IMR-90 (cell line): ENCODE data around the gene S100Z. TPM values are rescaled to one million over a fixed set of nuclear protein-coding genes. Genes with fewer than 3 reads are reported as not detected.

Experiments used
- ATAC-seq: fragments of 200-7000 bp; cut with Tn5 transposase; 2 replicates; pipeline ENCODE4 v1.9.1; 2020; ENCODE audit warnings: low read depth, mild to moderate bottlenecking, moderate library complexity
- Bru-seq: library from RNA; stranded (reverse); fragments of 400-500 nt; gene quantifications from one replicate; lab custom pipeline; 2021; lab: Mats Ljungman, UMichigan
- BruChase-seq, 2 experiments: library from RNA; stranded (reverse); fragments of 400-500 nt; gene quantifications; one replicate each; lab custom pipeline; 2021; lab: Mats Ljungman, UMichigan
- BruUV-seq: library from RNA; stranded (reverse); fragments of 400-500 nt; replicated peaks from 2 replicates; lab custom pipeline; 2021; lab: Mats Ljungman, UMichigan
- CTCF ChIA-PET: fragments of 300-600 bp; formaldehyde crosslinking; extraction: SDS; loops from one replicate; lab custom pipeline; 2021; ENCODE audit warnings: antibody characterized with exemption; lab: Yijun Ruan, JAX
- POLR2A ChIA-PET: fragments of 300-600 bp; sonication (Branson Sonifier 250); formaldehyde crosslinking; loops from one replicate; lab custom pipeline; 2022; ENCODE audit warnings: antibody characterized with exemption; ENCODE audit not compliant: unreplicated experiment; lab: Charles Lee
- DNase-seq: peaks from one replicate; pipeline ENCODE4 v3.0.0; 2013
- H2AFZ ChIP-seq: replicated peaks from 2 replicates; pipeline ENCODE3; 2013; ENCODE audit warnings: low read length, mild to moderate bottlenecking; ENCODE audit not compliant: poor library complexity
- H2AK5ac ChIP-seq: 2 replicates; pipeline ENCODE4 v1.6.1; 2013; ENCODE audit warnings: low read depth, low read length, inconsistent platforms
- H2AK9ac ChIP-seq: replicated peaks from 2 replicates; pipeline ENCODE3; 2013; ENCODE audit warnings: mild to moderate bottlenecking, low read depth, low read length, moderate library complexity; ENCODE audit not compliant: poor library complexity
- H2BK120ac ChIP-seq: 2 replicates; pipeline ENCODE4 v1.6.1; 2013; ENCODE audit warnings: low read depth, low read length, inconsistent platforms
- H2BK15ac ChIP-seq: 3 replicates; pipeline ENCODE4 v1.6.1; 2013; ENCODE audit warnings: low read depth, low read length, inconsistent platforms
- H2BK20ac ChIP-seq: 2 replicates; pipeline ENCODE4 v1.6.1; 2013; ENCODE audit warnings: low read depth, mild to moderate bottlenecking, inconsistent platforms, low read length, moderate library complexity
- H2BK5ac ChIP-seq: 2 replicates; pipeline ENCODE4 v1.6.1; 2013; ENCODE audit warnings: mild to moderate bottlenecking, low read depth, low read length, inconsistent platforms; ENCODE audit not compliant: poor library complexity, severe bottlenecking
- H3K14ac ChIP-seq: replicated peaks from 2 replicates; pipeline ENCODE4 v1.6.1; 2013; ENCODE audit warnings: low read depth, low read length, inconsistent platforms
- H3K18ac ChIP-seq: 2 replicates; pipeline ENCODE4 v1.6.1; 2013; ENCODE audit warnings: low read depth, low read length, control low read depth
- H3K23ac ChIP-seq: 2 replicates; pipeline ENCODE4 v1.6.1; 2013; ENCODE audit warnings: low read depth, low read length, inconsistent platforms
- H3K27ac ChIP-seq: 2 replicates; pipeline ENCODE4 v1.5.1; 2013; ENCODE audit warnings: mild to moderate bottlenecking, control low read depth, low read length; ENCODE audit not compliant: insufficient read depth
- H3K27me3 ChIP-seq: 2 replicates; pipeline ENCODE4 v1.6.1; 2013; ENCODE audit warnings: low read length; ENCODE audit not compliant: control insufficient read depth, insufficient read depth
- H3K36me3 ChIP-seq: 2 replicates; pipeline ENCODE4 v1.6.1; 2013; ENCODE audit warnings: low read length, mixed read lengths; ENCODE audit not compliant: control insufficient read depth, insufficient read depth
- H3K4ac ChIP-seq: 2 replicates; pipeline ENCODE4 v1.6.1; 2013; ENCODE audit warnings: low read depth, low read length, inconsistent platforms
- H3K4me1 ChIP-seq: 2 replicates; pipeline ENCODE4 v1.6.1; 2013; ENCODE audit warnings: low read length, mixed read lengths; ENCODE audit not compliant: control insufficient read depth, insufficient read depth
- H3K4me2 ChIP-seq: 2 replicates; pipeline ENCODE4 v1.6.1; 2013; ENCODE audit warnings: low read depth, mild to moderate bottlenecking, control low read depth, low read length, moderate library complexity
- H3K4me3 ChIP-seq: 2 replicates; pipeline ENCODE4 v1.5.1; 2013; ENCODE audit warnings: low read depth, mild to moderate bottlenecking, control low read depth, low read length, moderate library complexity; ENCODE audit not compliant: insufficient read depth
- H3K56ac ChIP-seq: 2 replicates; pipeline ENCODE4 v1.6.1; 2013; ENCODE audit warnings: low read length, inconsistent platforms; ENCODE audit not compliant: insufficient read depth; ENCODE audit errors: extremely low read depth
- H3K79me1 ChIP-seq, 2 experiments: 2 replicates each; pipeline ENCODE4 v1.6.1; 2013; ENCODE audit warnings: low read length in 2 of 2, inconsistent platforms in 1 of 2, low read depth in 1 of 2
- H3K9ac ChIP-seq: 2 replicates; pipeline ENCODE4 v1.6.1; 2013; ENCODE audit warnings: low read depth, low read length, control low read depth
- H3K9me1 ChIP-seq: 2 replicates; pipeline ENCODE4 v1.6.1; 2013; ENCODE audit warnings: low read length, inconsistent platforms; ENCODE audit not compliant: insufficient read depth
- H3K9me3 ChIP-seq: 2 replicates; pipeline ENCODE4 v1.6.1; 2013; ENCODE audit warnings: low read length; ENCODE audit not compliant: control insufficient read depth, insufficient read depth
- H4K20me1 ChIP-seq: 2 replicates; pipeline ENCODE4 v1.6.1; 2013; ENCODE audit warnings: low read length, inconsistent platforms; ENCODE audit not compliant: insufficient read depth
- H4K5ac ChIP-seq: 2 replicates; pipeline ENCODE4 v1.6.1; 2013; ENCODE audit warnings: mild to moderate bottlenecking, low read depth, low read length, control low read depth
- H4K8ac ChIP-seq, 2 experiments: 2 replicates each; pipeline ENCODE4 v1.6.1; 2013; ENCODE audit warnings: low read depth in 2 of 2, low read length in 2 of 2, control low read depth in 1 of 2, inconsistent platforms in 1 of 2
- H4K91ac ChIP-seq: 2 replicates; pipeline ENCODE4 v1.6.1; 2013; ENCODE audit warnings: low read depth, low read length, inconsistent platforms; ENCODE audit not compliant: insufficient read depth
- CEBPB ChIP-seq: IDR thresholded peaks from 2 replicates; pipeline ENCODE4 v1.6.1; 2012; ENCODE audit warnings: low read depth, low read length, improper control_type of control experiment
- FOS ChIP-seq: fragments of 150-350 bp; IDR thresholded peaks from 2 replicates; pipeline ENCODE4 v1.6.1; 2016; ENCODE audit warnings: low read depth, low read length
- MXI1 ChIP-seq: IDR thresholded peaks from 2 replicates; pipeline ENCODE4 v1.6.1; 2012; ENCODE audit warnings: low read depth, mild to moderate bottlenecking, low read length, moderate library complexity, borderline replicate concordance
- NFE2L2 ChIP-seq: fragments of 150-350 bp; IDR thresholded peaks from 2 replicates; pipeline ENCODE4 v1.6.1; 2016; ENCODE audit warnings: low read depth, mild to moderate bottlenecking, low read length
- RFX5 ChIP-seq: IDR thresholded peaks from 2 replicates; pipeline ENCODE4 v1.8.0; 2012; ENCODE audit warnings: low read depth, mild to moderate bottlenecking, low read length, moderate library complexity
- SMC3 ChIP-seq: fragments of 150-350 bp; IDR thresholded peaks from 2 replicates; pipeline ENCODE4 v1.6.1; 2016; ENCODE audit warnings: low read depth, mild to moderate bottlenecking, antibody characterized with exemption, low read length, moderate library complexity
- WGBS, 2 experiments: methylation state at CpG; one replicate each; pipeline versions ENCODE4 v1.1.5 to v1.1.7; 2013; ENCODE audit warnings: missing lambda C conversion rate in 2 of 2; ENCODE audit not compliant: insufficient read length in 1 of 2; ENCODE audit errors: extremely low coverage in 2 of 2; 5-methylcytosine and 5-hydroxymethylcytosine counted together
- dilution Hi-C: fragments of 300-500 bp; cut with HindIII; formaldehyde crosslinking; loops from one replicate; pipeline ENCODE4 v1.14.3; 2018; ENCODE audit warnings: low sequenced_read_pairs; ENCODE audit not compliant: unreplicated experiment
- in situ Hi-C: fragments of 300-500 bp; cut with MboI; formaldehyde crosslinking; loops from 3 replicates; pipeline ENCODE4 v1.14.3; 2019; ENCODE audit warnings: low sequenced_read_pairs, inconsistent platforms, mixed read lengths
- intact Hi-C: fragments of 100-400 bp; cut with micrococcal nuclease; formaldehyde crosslinking; loops from 2 replicates; pipeline ENCODE4 v1.10.0; 2022
- long read RNA-seq: library from polyadenylated mRNA; unstranded; transcript quantifications from one replicate; pipeline ENCODE4 v2.0.0, GENCODE V29; 2021; ENCODE audit not compliant: unreplicated experiment
- polyA plus RNA-seq, 3 experiments: library from polyadenylated mRNA; depleted of rRNA; stranded (reverse); fragments of >200 nt; gene quantifications; 2 replicates each; pipeline ENCODE4 v1.2.3, GENCODE V29; 2012; ENCODE audit warnings: low replicate concordance in 1 of 3
- total RNA-seq: library from RNA; depleted of rRNA; stranded (reverse); fragments of >200 nt; gene quantifications from 2 replicates; pipeline ENCODE4 v1.2.3, GENCODE V29; 2012; rRNA removed

The S100Z gene
- total RNA-seq (not detected in 2 replicates), polyA plus RNA-seq (2012; rRNA removed) (not detected in 2 replicates), Bru-seq, nascent RNA (percentile 5 among the genes with signal in this experiment), BruChase-seq, experiment 1, labeled RNA remaining after a 6-hour chase (percentile 10 among the genes with signal in this experiment), BruChase-seq, experiment 2, labeled RNA remaining after a 2-hour chase (percentile 8 among the genes with signal in this experiment)
- not detected in 2 replicates for polyA plus RNA-seq (2012; cell fraction: cytosol; rRNA removed)
- not detected in 2 replicates for polyA plus RNA-seq (2012; cell fraction: nucleus; rRNA removed; ENCODE audit: low replicate concordance)
- long read RNA-seq, result 0 reads

- H2AK9ac ChIP-seq, result no peak within 1 kb of the TSS
- no TSS peak for BruUV-seq
- peak within 1 kb of the TSS in 1 of 2 experiments; percentile 21; a peak in 1 of 4 replicates for H4K8ac ChIP-seq
- no peak within 1 kb of the TSS for H2BK20ac ChIP-seq
- H3K56ac ChIP-seq, result no peak within 1 kb of the TSS
- H3K4me3 ChIP-seq, result no peak within 1 kb of the TSS
- H3K14ac ChIP-seq, result 0 out of 2 replicates have a peak within 1 kb of the TSS, but pooled peaks have one; percentile 56
- no peaks in the 10 kb centered on the region for H3K27me3 ChIP-seq
- no peaks in the 10 kb centered on the region for H3K9me3 ChIP-seq
- H2BK15ac ChIP-seq, result no peak within 1 kb of the TSS
- POLR2A ChIA-PET, result interaction anchor here (0.6 kb wide), 1 partner anchor 186 kb away, joined by 3 read pairs; no protein-coding TSS in a partner anchor
- dilution Hi-C loops, result no loop called here
- DNase-seq (no peak), ATAC-seq (no peak)
- in situ Hi-C loops, result no loop called here
- peak within 1 kb of the TSS; percentile 10 for H3K4ac ChIP-seq
- no peak within 1 kb of the TSS for H4K91ac ChIP-seq
- no peak within 1 kb of the TSS for H3K9ac ChIP-seq
- CTCF ChIA-PET, result interaction anchor here (1.2 kb wide), 1 partner anchor 9 kb away, joined by 3 read pairs; no protein-coding TSS in a partner anchor
- H3K23ac ChIP-seq, result no peak within 1 kb of the TSS; the same call in 1 of the 2 replicates
- H3K27ac ChIP-seq, result no peak within 1 kb of the TSS
- H3K4me1 ChIP-seq, result no peaks in the 10 kb centered on the region
- peak within 1 kb of the TSS; percentile 58; the same call in 1 of the 2 replicates for H2AK5ac ChIP-seq
- H3K18ac ChIP-seq, result no peak within 1 kb of the TSS
- no peaks in the 10 kb centered on the region for H3K9me1 ChIP-seq
- H3K36me3 ChIP-seq, result no peaks in the 10 kb centered on the region
- TF ChIP-seq FOS (no peak), RFX5 (no peak), CEBPB (no peak), NFE2L2 (no peak), SMC3 (no peak), MXI1 (no peak)
- no peak within 1 kb of the TSS for H2BK5ac ChIP-seq
- H3K4me2 ChIP-seq, result no peak within 1 kb of the TSS
- 100% methylated on average over 1 of the region's 18 CpGs; no CpG with 5 or more reads in 1 of the 2 experiments for WGBS, 2 experiments
- no peaks in the 10 kb centered on the region for H4K20me1 ChIP-seq
- H2BK120ac ChIP-seq, result no peak within 1 kb of the TSS
- no peaks in the 10 kb centered on the region for H3K79me1 ChIP-seq
- peak within 1 kb of the TSS; percentile 78 for H2AFZ ChIP-seq
- intact Hi-C loops, result no loop called here
- H4K5ac ChIP-seq, result no peak within 1 kb of the TSS
These were observed at the start of gene S100Z for GRCh38 chr5:76849419-76850291. S100Z (plus strand) TSS chr5:76850014; CDS start chr5:76875360, 25,346 bp downstream.
